OCI-LY7 (cell line): ENCODE data around the gene UBE3A. TPM values are rescaled to one million over a fixed set of nuclear protein-coding genes. Genes with fewer than 3 reads are reported as not detected.
A peak's percentile ranks its signal among the peaks of the same experiment; 100 is the strongest.

Experiments used
- BruUV-seq: library from RNA; stranded (reverse); fragments of 400-500 nt; replicated peaks from 2 replicates; lab custom pipeline; 2021; lab: Mats Ljungman, UMichigan
- CTCF ChIA-PET: fragments of 300-600 bp; sonication (Branson Sonifier 250); formaldehyde crosslinking; loops from one replicate; lab custom pipeline; 2022; ENCODE audit warnings: antibody characterized with exemption; ENCODE audit not compliant: unreplicated experiment; lab: Charles Lee
- POLR2A ChIA-PET: fragments of 300-600 bp; sonication (Branson Sonifier 250); formaldehyde crosslinking; loops from one replicate; lab custom pipeline; 2022; ENCODE audit warnings: antibody characterized with exemption; lab: Charles Lee
- DNase-seq: peaks from one replicate; pipeline ENCODE4 v3.0.0-alpha.2; 2015; ENCODE audit warnings: low spot score
- H2AFZ ChIP-seq: fragments of 200-600 bp; sonication (generic), shearing (Covaris generic); 2 replicates; pipeline ENCODE4 v1.6.1; 2014; ENCODE audit warnings: mild to moderate bottlenecking, antibody characterized with exemption, low read length, moderate library complexity
- H3K27ac ChIP-seq: fragments of 200-600 bp; sonication (generic); 2 replicates; pipeline ENCODE4 v1.5.1; 2014; ENCODE audit warnings: mixed run types, low read depth, mild to moderate bottlenecking, moderate library complexity, low read length, inconsistent platforms; ENCODE audit not compliant: poor library complexity, severe bottlenecking
- H3K36me3 ChIP-seq: fragments of 200-600 bp; sonication (generic); 2 replicates; pipeline ENCODE4 v1.6.1; 2014; ENCODE audit warnings: mild to moderate bottlenecking, antibody characterized with exemption, low read length, moderate library complexity, mixed read lengths; ENCODE audit not compliant: insufficient read depth
- H3K4me1 ChIP-seq: fragments of 200-600 bp; sonication (generic); 2 replicates; pipeline ENCODE4 v1.5.1; 2014; ENCODE audit warnings: mild to moderate bottlenecking, low read length; ENCODE audit not compliant: insufficient read depth, poor library complexity, severe bottlenecking
- H3K4me2 ChIP-seq: fragments of 200-600 bp; sonication (generic); 2 replicates; pipeline ENCODE4 v1.6.1; 2014; ENCODE audit warnings: mild to moderate bottlenecking, low read length
- H3K4me3 ChIP-seq: fragments of 200-600 bp; sonication (generic); 2 replicates; pipeline ENCODE4 v1.5.1; 2014; ENCODE audit warnings: mild to moderate bottlenecking, low read depth, low read length; ENCODE audit not compliant: poor library complexity, severe bottlenecking
- H3K79me2 ChIP-seq: fragments of 200-600 bp; sonication (generic); 2 replicates; pipeline ENCODE4 v1.6.1; 2016; ENCODE audit warnings: low read depth, mild to moderate bottlenecking, low read length, moderate library complexity, mixed read lengths; ENCODE audit not compliant: insufficient read depth
- H3K9me2 ChIP-seq: fragments of 200-600 bp; sonication (generic); 2 replicates; pipeline ENCODE4 v1.6.1; 2016; ENCODE audit warnings: mild to moderate bottlenecking, low read length, mixed read lengths; ENCODE audit not compliant: insufficient read depth
- H3K9me3 ChIP-seq: fragments of 200-600 bp; sonication (generic); 2 replicates; pipeline ENCODE4 v1.6.1; 2014; ENCODE audit warnings: mild to moderate bottlenecking, mixed run types, low read length, mixed read lengths
- H4K20me1 ChIP-seq: fragments of 200-600 bp; sonication (generic); 2 replicates; pipeline ENCODE4 v1.6.1; 2014; ENCODE audit warnings: mild to moderate bottlenecking, antibody characterized with exemption, low read length, moderate library complexity, mixed read lengths; ENCODE audit not compliant: insufficient read depth
- CTCF ChIP-seq: fragments of 200-600 bp; sonication (generic); conservative IDR thresholded peaks from 2 replicates; pipeline ENCODE4 v1.5.1; 2014; ENCODE audit warnings: mild to moderate bottlenecking, antibody characterized with exemption, low read length, moderate library complexity, mixed read lengths
- EZH2phosphoT487 ChIP-seq: fragments of 200-600 bp; sonication (generic); IDR thresholded peaks from 2 replicates; pipeline ENCODE4 v1.6.1; 2018; ENCODE audit warnings: low read depth, borderline replicate concordance, mild to moderate bottlenecking, mixed run types, antibody characterized with exemption, low read length, moderate library complexity, mixed read lengths
- intact Hi-C: fragments of 100-400 bp; cut with micrococcal nuclease; formaldehyde crosslinking; loops from one replicate; pipeline ENCODE4 v1.10.0; 2022; ENCODE audit not compliant: unreplicated experiment
- total RNA-seq, 2 experiments: library from RNA; depleted of rRNA in 1 of 2; stranded (reverse); fragments of >200 nt in 1 of 2; shearing (Covaris generic) in 1 of 2; gene quantifications; 2 replicates each; pipeline ENCODE4 v1.2.3, GENCODE V29; 2014 to 2022

The UBE3A gene
- total RNA-seq, 2 experiments from 2014 or later: 95.9 to 158 TPM

GRCh38 chr15:25331404-25331803 lies 107.4 kb downstream of the UBE3A start:
- TF ChIP-seq CTCF (no peak), EZH2phosphoT487 (no peak)
- ChIA-PET CTCF (no interaction called here), POLR2A (interaction anchor here (0.6 to 1.7 kb wide), 3 partner anchors 9 to 108 kb away, joined by 3 read pairs; no protein-coding TSS in a partner anchor)
- intact Hi-C loops: loop anchor here (2.0 kb wide), 1 partner anchor 107 kb away; the partner anchor contains the start of gene UBE3A
- no TSS peak for BruUV-seq
- Histone ChIP-seq H3K36me3 (peaks cover 49% of the 10 kb centered on the region), H3K4me3 (no peak overlapping the region), H2AFZ (no peak overlapping the region), H3K27ac (no peak overlapping the region), H3K79me2 (no peaks in the 10 kb centered on the region), H3K9me3 (no peaks in the 10 kb centered on the region), H3K4me1 (peaks cover 45% of the 10 kb centered on the region), H3K9me2 (no peaks in the 10 kb centered on the region), H4K20me1 (no peaks in the 10 kb centered on the region), H3K4me2 (no peak overlapping the region)
- DNase-seq: no peak

GRCh38 chr15:25329696-25330095 lies 109.1 kb downstream of the UBE3A start:
- BruUV-seq: no TSS peak
- ChIA-PET POLR2A (interaction anchor here (0.9 to 1.6 kb wide), 3 partner anchors 11 to 196 kb away, joined by 3 to 5 read pairs (median 4); no protein-coding TSS in a partner anchor), CTCF (no interaction called here)
- peak overlapping the region; percentile 56 for H3K27ac ChIP-seq
- intact Hi-C loops: loop anchor here (2.0 kb wide), 1 partner anchor 109 kb away; the partner anchor contains the start of gene UBE3A
- H2AFZ ChIP-seq: no peak overlapping the region
- no peaks in the 10 kb centered on the region for H3K9me3 ChIP-seq
- H3K9me2 ChIP-seq: no peaks in the 10 kb centered on the region
- H3K36me3 ChIP-seq: peaks cover 38% of the 10 kb centered on the region
- peaks cover 45% of the 10 kb centered on the region for H3K4me1 ChIP-seq
- H3K4me2 ChIP-seq: peak overlapping the region; percentile 49
- TF ChIP-seq CTCF (no peak), EZH2phosphoT487 (no peak)
- H4K20me1 ChIP-seq: no peaks in the 10 kb centered on the region
- peak overlapping the region; percentile 8 for H3K4me3 ChIP-seq
- peak; percentile 83 for DNase-seq
- H3K79me2 ChIP-seq: no peaks in the 10 kb centered on the region

GRCh38 chr15:25327686-25328085 lies 111.1 kb downstream of the UBE3A start:
- Histone ChIP-seq H3K79me2 (no peaks in the 10 kb centered on the region), H3K4me2 (no peak overlapping the region), H3K9me2 (no peaks in the 10 kb centered on the region), H3K9me3 (no peaks in the 10 kb centered on the region), H2AFZ (no peak overlapping the region), H3K4me3 (no peak overlapping the region), H3K27ac (no peak overlapping the region), H4K20me1 (no peaks in the 10 kb centered on the region), H3K4me1 (peaks cover 45% of the 10 kb centered on the region), H3K36me3 (peaks cover 26% of the 10 kb centered on the region)
- no peak for TF ChIP-seq EZH2phosphoT487
- intact Hi-C loops: no loop called here
- no TSS peak for BruUV-seq
- ChIA-PET POLR2A (interaction anchor here (0.9 kb wide), 1 partner anchor 89 kb away, joined by 5 read pairs; no protein-coding TSS in a partner anchor), CTCF (no interaction called here)
- no peak for DNase-seq
